Gastrocnemius medialis (tissue), 4 donors: ENCODE results near the gene JAKMIP1. TPM values are rescaled to one million over a fixed set of nuclear protein-coding genes. Genes with fewer than 3 reads are reported as not detected.

Experiments
- ATAC-seq, 2 donors: fragments of 150-250 bp; one replicate each; pipeline ENCODE4 v1.9.1; 2016
- DNase-seq, 2 donors: peaks; one replicate each; pipeline ENCODE4 v3.0.0-alpha.2; 2019
- H3K27ac ChIP-seq, 4 donors: fragments of 200-600 bp; sonication (generic); 1 replicate in 1 of 4; 2 replicates in 3 of 4; pipeline ENCODE4 v1.5.1; 2016 to 2018; ENCODE audit warnings: mild to moderate bottlenecking in 2 of 4, moderate library complexity in 1 of 4
- H3K27me3 ChIP-seq, 3 donors: fragments of 200-600 bp; sonication (generic) in 2 of 3; 1 replicate in 1 of 3; 2 replicates in 2 of 3; pipeline versions ENCODE4 v1.5.1 to v1.6.0; 2016 to 2019; ENCODE audit warnings: mild to moderate bottlenecking in 1 of 3, moderate library complexity in 1 of 3
- H3K36me3 ChIP-seq, 2 donors: fragments of 200-600 bp; sonication (generic) in 1 of 2; one replicate each; pipeline ENCODE4 v1.5.1; 2017 to 2018
- H3K4me1 ChIP-seq, 2 donors: fragments of 200-600 bp; sonication (generic) in 1 of 2; one replicate each; pipeline ENCODE4 v1.5.1; 2016 to 2017; ENCODE audit warnings: mild to moderate bottlenecking in 2 of 2
- H3K4me3 ChIP-seq, 4 donors: fragments of 200-600 bp; sonication (generic) in 3 of 4; 1 replicate in 1 of 4; 2 replicates in 3 of 4; pipeline ENCODE4 v1.5.1; 2016 to 2019; ENCODE audit warnings: mild to moderate bottlenecking in 2 of 4
- H3K9me3 ChIP-seq, 3 donors: fragments of 200-600 bp; sonication (generic) in 2 of 3; 1 replicate in 1 of 3; 2 replicates in 2 of 3; pipeline ENCODE4 v1.5.1; 2016 to 2019
- POLR2A ChIP-seq, 2 donors: fragments of 450-650 bp; IDR thresholded peaks; one replicate each; pipeline ENCODE4 v1.6.1; 2017; ENCODE audit warnings: antibody characterized with exemption in 2 of 2, mild to moderate bottlenecking in 2 of 2, moderate library complexity in 2 of 2
- in situ Hi-C, 4 donors: fragments of 200-750 bp; cut with MboI; loops; one replicate each; pipeline versions ENCODE4 v1.15.0 to v1.8.0; 2017; ENCODE audit warnings: low sequenced_read_pairs in 4 of 4
- intact Hi-C: fragments of 100-400 bp; cut with DNase I; formaldehyde crosslinking; loops from one replicate; pipeline ENCODE4 v1.15.1; 2023; ENCODE audit warnings: low total_unique reads
- total RNA-seq, 4 donors: library from RNA; depleted of rRNA; stranded (reverse); fragments of >200 nt; gene quantifications; one replicate each; pipeline versions ENCODE4 v1.1.0 to v1.2.3, GENCODE V29; 2016
- TF ChIP-seq, protein P1 (sequence below), 5 experiments: fragments of 450-650 bp in 3 of 5; fragments of 200-600 bp in 2 of 5; sonication (generic) in 2 of 5; IDR thresholded peaks in 4 of 5; conservative IDR thresholded peaks in 1 of 5; 1 replicate in 4 of 5; 2 replicates in 1 of 5; pipeline ENCODE4 v1.5.1; 2016 to 2019; ENCODE audit warnings: antibody characterized with exemption in 5 of 5, mild to moderate bottlenecking in 3 of 5, moderate library complexity in 3 of 5

The JAKMIP1 gene
- total RNA-seq, 4 donors from 2014 or later, result 0.62 TPM; not detected in 3

- in situ Hi-C loops, result no loop called here
- no peak overlapping the region for H3K4me3 ChIP-seq
- H3K27me3 ChIP-seq, result no peaks in the 10 kb centered on the region
- intact Hi-C loops, result no loop called here
- H3K36me3 ChIP-seq, result no peaks in the 10 kb centered on the region
- ATAC-seq, result no peak
- no peaks in the 10 kb centered on the region for H3K4me1 ChIP-seq
- no peak overlapping the region for H3K27ac ChIP-seq
- H3K9me3 ChIP-seq, result peaks cover 0 to 5% (median 0%) of the 10 kb centered on the region in 3 donors
- no peak for TF ChIP-seq POLR2A (IDR thresholded peaks at IDR 0.05)
- TF ChIP-seq, protein P1, sequence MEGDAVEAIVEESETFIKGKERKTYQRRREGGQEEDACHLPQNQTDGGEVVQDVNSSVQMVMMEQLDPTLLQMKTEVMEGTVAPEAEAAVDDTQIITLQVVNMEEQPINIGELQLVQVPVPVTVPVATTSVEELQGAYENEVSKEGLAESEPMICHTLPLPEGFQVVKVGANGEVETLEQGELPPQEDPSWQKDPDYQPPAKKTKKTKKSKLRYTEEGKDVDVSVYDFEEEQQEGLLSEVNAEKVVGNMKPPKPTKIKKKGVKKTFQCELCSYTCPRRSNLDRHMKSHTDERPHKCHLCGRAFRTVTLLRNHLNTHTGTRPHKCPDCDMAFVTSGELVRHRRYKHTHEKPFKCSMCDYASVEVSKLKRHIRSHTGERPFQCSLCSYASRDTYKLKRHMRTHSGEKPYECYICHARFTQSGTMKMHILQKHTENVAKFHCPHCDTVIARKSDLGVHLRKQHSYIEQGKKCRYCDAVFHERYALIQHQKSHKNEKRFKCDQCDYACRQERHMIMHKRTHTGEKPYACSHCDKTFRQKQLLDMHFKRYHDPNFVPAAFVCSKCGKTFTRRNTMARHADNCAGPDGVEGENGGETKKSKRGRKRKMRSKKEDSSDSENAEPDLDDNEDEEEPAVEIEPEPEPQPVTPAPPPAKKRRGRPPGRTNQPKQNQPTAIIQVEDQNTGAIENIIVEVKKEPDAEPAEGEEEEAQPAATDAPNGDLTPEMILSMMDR (IDR thresholded peaks at IDR 0.05 in 4 of 5, conservative IDR thresholded peaks at IDR 0.05 in 1 of 5), result no peak
- DNase-seq, result no peak
Observed at GRCh38 chr4:6182376-6183280, 17.7 kb downstream of the JAKMIP1 start.

GRCh38 chr4:6180841-6181631 is 19.3 kb downstream of the JAKMIP1 start:
- peaks cover 0 to 5% (median 0%) of the 10 kb centered on the region in 3 donors for H3K9me3 ChIP-seq
- in situ Hi-C loops, result no loop called here
- ATAC-seq (no peak), DNase-seq (no peak)
- no peak for TF ChIP-seq POLR2A (IDR thresholded peaks at IDR 0.05)
- TF ChIP-seq, protein P1 (IDR thresholded peaks at IDR 0.05 in 4 of 5, conservative IDR thresholded peaks at IDR 0.05 in 1 of 5), result no peak
- no peaks in the 10 kb centered on the region for H3K36me3 ChIP-seq
- no peak overlapping the region for H3K4me3 ChIP-seq
- intact Hi-C loops, result no loop called here
- H3K27me3 ChIP-seq, result no peaks in the 10 kb centered on the region
- H3K27ac ChIP-seq, result no peak overlapping the region
- H3K4me1 ChIP-seq, result no peaks in the 10 kb centered on the region

DNA sequence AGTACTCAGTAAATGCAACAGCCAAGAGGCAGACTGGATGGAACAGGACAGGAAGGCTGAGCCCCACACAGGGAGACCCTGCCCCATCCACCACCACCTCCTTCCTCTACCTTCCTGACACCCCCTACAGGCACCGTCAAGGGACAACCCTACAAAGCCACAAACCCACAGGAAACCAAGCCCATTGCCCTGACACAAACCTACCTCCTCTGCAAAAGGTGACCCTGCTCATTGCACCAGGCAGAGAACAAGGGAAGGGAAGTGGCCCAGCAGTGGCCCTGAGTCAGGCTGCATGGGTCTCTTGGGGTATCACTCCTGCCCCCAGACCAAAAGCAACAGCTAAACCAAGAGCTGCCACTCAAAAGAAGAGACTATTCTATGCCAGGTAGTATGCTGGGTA is 21.0 kb downstream of the JAKMIP1 start:
- no peaks in the 10 kb centered on the region for H3K36me3 ChIP-seq
- H3K9me3 ChIP-seq, result peaks cover 0 to 5% (median 0%) of the 10 kb centered on the region in 3 donors
- ATAC-seq, result no peak
- H3K4me1 ChIP-seq, result no peaks in the 10 kb centered on the region
- intact Hi-C loops, result no loop called here
- no peak overlapping the region for H3K4me3 ChIP-seq
- in situ Hi-C loops, result no loop called here
- no peak for DNase-seq
- H3K27me3 ChIP-seq, result no peaks in the 10 kb centered on the region
- no peak overlapping the region for H3K27ac ChIP-seq
- TF ChIP-seq, protein P1 (IDR thresholded peaks at IDR 0.05 in 4 of 5, conservative IDR thresholded peaks at IDR 0.05 in 1 of 5), result no peak
- no peak for TF ChIP-seq POLR2A (IDR thresholded peaks at IDR 0.05)

- Histone ChIP-seq H3K4me3 (no peak overlapping the region), H3K27ac (no peak overlapping the region), H3K4me1 (no peaks in the 10 kb centered on the region), H3K27me3 (no peaks in the 10 kb centered on the region), H3K9me3 (peaks cover 0 to 5% (median 0%) of the 10 kb centered on the region in 3 donors), H3K36me3 (no peaks in the 10 kb centered on the region)
- ATAC-seq (no peak), DNase-seq (no peak)
- intact Hi-C loops (no loop called here), in situ Hi-C loops (no loop called here)
- TF ChIP-seq POLR2A (IDR thresholded peaks at IDR 0.05), result no peak
- TF ChIP-seq, protein P1 (IDR thresholded peaks at IDR 0.05 in 4 of 5, conservative IDR thresholded peaks at IDR 0.05 in 1 of 5), result no peak
Observed at GRCh38 chr4:6178757-6179156, 21.6 kb downstream of the JAKMIP1 start.
